ENCODE measurements around the gene CCDC106.

Gene CCDC106

GRCh38 chr19:55621673-55622231 lies 26.3 kb upstream of the CCDC106 start:
- peaks cover 14 to 17% of the 10 kb centered on the region in 2 donors for H3K4me1 ChIP-seq (ENCODE audit: control insufficient read depth in 1 of 2, insufficient read depth in 2 of 2, low read length in 2 of 2)
- peaks cover 6 to 14% of the 10 kb centered on the region in 2 donors for H3K36me3 ChIP-seq (ENCODE audit: control insufficient read depth in 1 of 2, insufficient read depth in 2 of 2, low read length in 2 of 2)
- no peaks in the 10 kb centered on the region for H3K9me3 ChIP-seq (ENCODE audit: control insufficient read depth in 1 of 2, low read length in 2 of 2)
- no peak overlapping the region for H3K27ac ChIP-seq (ENCODE audit: low read depth, low read length)
- no peak overlapping the region for H3K4me3 ChIP-seq (ENCODE audit: low read depth in 1 of 2, low read length in 2 of 2)
- no peak overlapping the region for H3K9ac ChIP-seq (ENCODE audit: low read depth in 1 of 2, low read length in 2 of 2)
- H3K27me3 ChIP-seq (ENCODE audit: control insufficient read depth in 1 of 2, insufficient read depth in 2 of 2, low read length in 2 of 2), result no peaks in the 10 kb centered on the region

GRCh38 chr19:55622242-55622969 lies 25.6 kb upstream of the CCDC106 start:
- Histone ChIP-seq H3K27ac (ENCODE audit: low read depth, low read length) (no peak overlapping the region), H3K9me3 (ENCODE audit: control insufficient read depth in 1 of 2, low read length in 2 of 2) (no peaks in the 10 kb centered on the region), H3K4me3 (ENCODE audit: low read depth in 1 of 2, low read length in 2 of 2) (no peak overlapping the region), H3K4me1 (ENCODE audit: control insufficient read depth in 1 of 2, insufficient read depth in 2 of 2, low read length in 2 of 2) (peaks cover 14 to 19% of the 10 kb centered on the region in 2 donors), H3K27me3 (ENCODE audit: control insufficient read depth in 1 of 2, insufficient read depth in 2 of 2, low read length in 2 of 2) (no peaks in the 10 kb centered on the region), H3K36me3 (ENCODE audit: control insufficient read depth in 1 of 2, insufficient read depth in 2 of 2, low read length in 2 of 2) (peaks cover 3 to 10% of the 10 kb centered on the region in 2 donors), H3K9ac (ENCODE audit: low read depth in 1 of 2, low read length in 2 of 2) (no peak overlapping the region)

DNA sequence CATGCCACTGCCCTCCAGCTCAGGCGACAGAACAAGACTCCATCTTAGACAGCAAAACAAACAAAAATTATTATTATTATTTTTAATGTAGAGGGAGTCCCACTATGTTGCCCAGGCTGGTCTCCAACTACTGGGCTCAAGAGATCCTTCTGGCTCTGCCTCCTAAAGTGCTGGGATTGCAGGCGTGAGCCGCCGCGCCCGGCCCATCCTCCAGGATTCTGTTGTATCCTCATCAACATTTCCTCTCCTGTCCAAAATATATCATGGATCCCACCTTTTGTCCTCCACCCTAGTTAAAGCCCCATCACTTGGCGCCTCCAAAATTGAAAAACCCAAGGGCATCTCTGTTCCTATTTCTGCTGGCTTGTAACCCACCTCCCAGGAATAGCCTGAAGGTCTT lies 24.9 kb upstream of the CCDC106 start:
- Histone ChIP-seq H3K9me3 (ENCODE audit: control insufficient read depth in 1 of 2, low read length in 2 of 2) (no peaks in the 10 kb centered on the region), H3K4me1 (ENCODE audit: control insufficient read depth in 1 of 2, insufficient read depth in 2 of 2, low read length in 2 of 2) (peaks cover 14 to 19% of the 10 kb centered on the region in 2 donors), H3K27ac (ENCODE audit: low read depth, low read length) (no peak overlapping the region), H3K4me3 (ENCODE audit: low read depth in 1 of 2, low read length in 2 of 2) (no peak overlapping the region), H3K36me3 (ENCODE audit: control insufficient read depth in 1 of 2, insufficient read depth in 2 of 2, low read length in 2 of 2) (peaks cover 0 to 9% of the 10 kb centered on the region in 2 donors), H3K9ac (ENCODE audit: low read depth in 1 of 2, low read length in 2 of 2) (no peak overlapping the region), H3K27me3 (ENCODE audit: control insufficient read depth in 1 of 2, insufficient read depth in 2 of 2, low read length in 2 of 2) (no peaks in the 10 kb centered on the region)

GRCh38 chr19:55623561-55623960 lies 24.5 kb upstream of the CCDC106 start:
- H3K9ac ChIP-seq (ENCODE audit: low read depth in 1 of 2, low read length in 2 of 2), result peak overlapping the region in 1 of 2 donors; percentile 59

DNA sequence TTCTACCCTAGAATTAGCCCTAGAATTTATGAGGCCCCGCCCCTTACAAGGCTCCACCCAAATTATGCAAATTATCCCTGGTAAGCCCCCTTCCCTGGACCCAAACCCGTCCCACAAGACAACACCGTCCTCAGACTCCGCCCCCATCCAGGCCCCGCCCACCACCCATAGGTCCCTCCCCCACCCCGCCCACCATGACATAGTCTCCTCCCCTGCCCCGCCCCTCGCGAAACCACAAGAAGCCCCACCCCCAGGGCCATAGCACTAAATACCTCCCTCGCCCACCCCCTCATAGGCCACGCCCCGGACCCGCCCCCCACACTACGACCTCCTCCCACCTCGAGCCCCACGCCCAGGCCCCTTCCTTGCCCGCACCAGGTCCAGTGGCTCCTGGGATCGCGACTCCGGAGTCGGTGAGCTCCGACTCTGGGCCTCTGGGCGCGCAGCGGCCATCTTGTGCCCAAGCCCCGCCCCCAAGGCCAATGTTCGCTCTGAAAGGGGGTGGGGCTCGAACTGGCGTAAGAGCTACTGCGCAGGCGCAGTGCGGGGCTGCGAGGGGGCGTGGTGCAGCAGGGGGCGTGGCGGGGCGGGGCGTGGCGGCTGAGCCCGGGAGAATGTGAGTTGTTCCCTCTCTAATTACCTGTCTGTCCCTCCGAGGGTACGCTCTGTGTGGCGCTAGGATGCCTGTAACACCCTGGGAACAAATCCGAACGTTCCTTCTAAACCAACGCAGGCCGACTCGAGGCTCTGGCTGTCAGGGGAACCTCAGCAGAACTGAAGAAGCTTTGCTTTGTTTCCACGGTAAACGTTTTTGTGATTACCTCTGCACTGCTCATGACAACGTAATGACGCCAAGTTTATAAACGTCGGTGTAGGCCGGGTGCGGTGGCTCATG lies 23.7 kb upstream of the CCDC106 start, which contains the start of gene ZNF784:
Gene ZNF784, minus strand, starts transcription at position 458 of the 895 bp plus-strand sequence. Its CDS starts 5 bp downstream, at position 453.
- Histone ChIP-seq H3K4me1 (ENCODE audit: control insufficient read depth in 1 of 2, insufficient read depth in 2 of 2, low read length in 2 of 2) (peaks cover 14 to 19% of the 10 kb centered on the region in 2 donors), H3K9me3 (ENCODE audit: control insufficient read depth in 1 of 2, low read length in 2 of 2) (no peaks in the 10 kb centered on the region), H3K36me3 (ENCODE audit: control insufficient read depth in 1 of 2, insufficient read depth in 2 of 2, low read length in 2 of 2) (peaks cover 0 to 9% of the 10 kb centered on the region in 2 donors), H3K4me3 (ENCODE audit: low read depth in 1 of 2, low read length in 2 of 2) (peak within 1 kb of the TSS; percentile 62 to 64), H3K9ac (ENCODE audit: low read depth in 1 of 2, low read length in 2 of 2) (peak within 1 kb of the TSS; percentile 59 to 69), H3K27me3 (ENCODE audit: control insufficient read depth in 1 of 2, insufficient read depth in 2 of 2, low read length in 2 of 2) (no peaks in the 10 kb centered on the region), H3K27ac (ENCODE audit: low read depth, low read length) (peak within 1 kb of the TSS; percentile 99)

More at GRCh38 chr19:55623561-55623960, 24.5 kb upstream of the CCDC106 start:
- Histone ChIP-seq H3K36me3 (ENCODE audit: control insufficient read depth in 1 of 2, insufficient read depth in 2 of 2, low read length in 2 of 2) (peaks cover 0 to 9% of the 10 kb centered on the region in 2 donors), H3K4me3 (ENCODE audit: low read depth in 1 of 2, low read length in 2 of 2) (peak overlapping the region; percentile 10 to 52), H3K27me3 (ENCODE audit: control insufficient read depth in 1 of 2, insufficient read depth in 2 of 2, low read length in 2 of 2) (no peaks in the 10 kb centered on the region), H3K4me1 (ENCODE audit: control insufficient read depth in 1 of 2, insufficient read depth in 2 of 2, low read length in 2 of 2) (peaks cover 14 to 19% of the 10 kb centered on the region in 2 donors), H3K27ac (ENCODE audit: low read depth, low read length) (no peak overlapping the region), H3K9me3 (ENCODE audit: control insufficient read depth in 1 of 2, low read length in 2 of 2) (no peaks in the 10 kb centered on the region)

- Histone ChIP-seq H3K27me3 (ENCODE audit: control insufficient read depth in 1 of 2, insufficient read depth in 2 of 2, low read length in 2 of 2) (no peaks in the 10 kb centered on the region), H3K4me3 (ENCODE audit: low read depth in 1 of 2, low read length in 2 of 2) (peak overlapping the region; percentile 62 to 64), H3K9me3 (ENCODE audit: control insufficient read depth in 1 of 2, low read length in 2 of 2) (no peaks in the 10 kb centered on the region), H3K27ac (ENCODE audit: low read depth, low read length) (no peak overlapping the region), H3K4me1 (ENCODE audit: control insufficient read depth in 1 of 2, insufficient read depth in 2 of 2, low read length in 2 of 2) (peaks cover 14 to 19% of the 10 kb centered on the region in 2 donors), H3K9ac (ENCODE audit: low read depth in 1 of 2, low read length in 2 of 2) (peak overlapping the region; percentile 59 to 69), H3K36me3 (ENCODE audit: control insufficient read depth in 1 of 2, insufficient read depth in 2 of 2, low read length in 2 of 2) (peaks cover 0 to 9% of the 10 kb centered on the region in 2 donors)
Measured at GRCh38 chr19:55625004-55625326, 23.0 kb upstream of the CCDC106 start.

- Histone ChIP-seq H3K9me3 (ENCODE audit: control insufficient read depth in 1 of 2, low read length in 2 of 2) (no peaks in the 10 kb centered on the region), H3K4me3 (ENCODE audit: low read depth in 1 of 2, low read length in 2 of 2) (no peak overlapping the region), H3K36me3 (ENCODE audit: control insufficient read depth in 1 of 2, insufficient read depth in 2 of 2, low read length in 2 of 2) (peaks cover 0 to under 1% of the 10 kb centered on the region in 2 donors), H3K27me3 (ENCODE audit: control insufficient read depth in 1 of 2, insufficient read depth in 2 of 2, low read length in 2 of 2) (no peaks in the 10 kb centered on the region), H3K27ac (ENCODE audit: low read depth, low read length) (peak overlapping the region; percentile 10), H3K4me1 (ENCODE audit: control insufficient read depth in 1 of 2, insufficient read depth in 2 of 2, low read length in 2 of 2) (peaks cover 14 to 19% of the 10 kb centered on the region in 2 donors), H3K9ac (ENCODE audit: low read depth in 1 of 2, low read length in 2 of 2) (peak overlapping the region in 1 of 2 donors; percentile 47)
Measured at GRCh38 chr19:55626350-55626749, 21.7 kb upstream of the CCDC106 start.

- no peaks in the 10 kb centered on the region for H3K27me3 ChIP-seq (ENCODE audit: control insufficient read depth in 1 of 2, insufficient read depth in 2 of 2, low read length in 2 of 2)
- H3K27ac ChIP-seq (ENCODE audit: low read depth, low read length), result no peak overlapping the region
- H3K4me1 ChIP-seq (ENCODE audit: control insufficient read depth in 1 of 2, insufficient read depth in 2 of 2, low read length in 2 of 2), result peaks cover 14 to 26% of the 10 kb centered on the region in 2 donors
- no peak overlapping the region for H3K9ac ChIP-seq (ENCODE audit: low read depth in 1 of 2, low read length in 2 of 2)
- H3K36me3 ChIP-seq (ENCODE audit: control insufficient read depth in 1 of 2, insufficient read depth in 2 of 2, low read length in 2 of 2), result no peaks in the 10 kb centered on the region
- no peak overlapping the region for H3K4me3 ChIP-seq (ENCODE audit: low read depth in 1 of 2, low read length in 2 of 2)
- H3K9me3 ChIP-seq (ENCODE audit: control insufficient read depth in 1 of 2, low read length in 2 of 2), result no peaks in the 10 kb centered on the region
Measured at GRCh38 chr19:55632463-55632834, 15.6 kb upstream of the CCDC106 start.

DNA sequence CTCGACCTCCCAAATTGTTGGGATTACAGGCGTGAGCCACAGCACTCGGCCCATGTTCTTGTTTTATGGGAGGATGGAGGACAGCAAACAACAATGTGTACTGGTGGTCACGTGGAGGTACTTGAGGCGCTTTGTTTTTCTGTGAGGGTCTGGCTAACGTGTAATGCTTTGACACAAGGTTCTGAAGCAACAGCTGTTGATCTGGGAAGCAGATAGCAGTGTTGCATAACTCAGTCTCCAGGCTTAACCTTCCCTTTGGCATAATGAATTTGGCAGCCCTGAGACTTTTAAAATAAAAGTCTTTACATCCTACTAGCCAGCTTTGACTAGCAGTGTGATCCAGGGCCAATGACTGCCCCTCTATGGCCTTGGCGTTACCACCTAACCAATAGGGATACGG lies 14.2 kb upstream of the CCDC106 start:
- Histone ChIP-seq H3K27me3 (ENCODE audit: control insufficient read depth in 1 of 2, insufficient read depth in 2 of 2, low read length in 2 of 2) (no peaks in the 10 kb centered on the region), H3K9me3 (ENCODE audit: control insufficient read depth in 1 of 2, low read length in 2 of 2) (no peaks in the 10 kb centered on the region), H3K9ac (ENCODE audit: low read depth in 1 of 2, low read length in 2 of 2) (no peak overlapping the region), H3K4me1 (ENCODE audit: control insufficient read depth in 1 of 2, insufficient read depth in 2 of 2, low read length in 2 of 2) (peaks cover 14 to 26% of the 10 kb centered on the region in 2 donors), H3K27ac (ENCODE audit: low read depth, low read length) (no peak overlapping the region), H3K4me3 (ENCODE audit: low read depth in 1 of 2, low read length in 2 of 2) (no peak overlapping the region), H3K36me3 (ENCODE audit: control insufficient read depth in 1 of 2, insufficient read depth in 2 of 2, low read length in 2 of 2) (no peaks in the 10 kb centered on the region)

- H3K9me3 ChIP-seq (ENCODE audit: control insufficient read depth in 1 of 2, low read length in 2 of 2), result no peaks in the 10 kb centered on the region
- peak overlapping the region; percentile 90 to 99 for H3K9ac ChIP-seq (ENCODE audit: low read depth in 1 of 2, low read length in 2 of 2)
- no peaks in the 10 kb centered on the region for H3K27me3 ChIP-seq (ENCODE audit: control insufficient read depth in 1 of 2, insufficient read depth in 2 of 2, low read length in 2 of 2)
- no peaks in the 10 kb centered on the region for H3K36me3 ChIP-seq (ENCODE audit: control insufficient read depth in 1 of 2, insufficient read depth in 2 of 2, low read length in 2 of 2)
- peak overlapping the region; percentile 80 for H3K27ac ChIP-seq (ENCODE audit: low read depth, low read length)
- H3K4me3 ChIP-seq (ENCODE audit: low read depth in 1 of 2, low read length in 2 of 2), result peak overlapping the region; percentile 92 to 94
- H3K4me1 ChIP-seq (ENCODE audit: control insufficient read depth in 1 of 2, insufficient read depth in 2 of 2, low read length in 2 of 2), result peaks cover 14 to 34% of the 10 kb centered on the region in 2 donors
Measured at GRCh38 chr19:55635334-55635717, 12.7 kb upstream of the CCDC106 start.
